Hepatocyte (in vitro differentiated cells): ENCODE results near the gene USH2A. TPM values are rescaled to one million over a fixed set of nuclear protein-coding genes. Genes with fewer than 3 reads are reported as not detected.

Experiments
- DNase-seq: peaks from one replicate; pipeline ENCODE4 v3.0.0-alpha.2; 2016; ENCODE audit warnings: low spot score
- H2AFZ ChIP-seq: fragments of 200-600 bp; sonication (generic); 2 replicates; pipeline ENCODE4 v1.6.0; 2016; ENCODE audit warnings: antibody characterized with exemption, mild to moderate bottlenecking
- H3K27ac ChIP-seq: fragments of 200-600 bp; sonication (generic); 2 replicates; pipeline ENCODE4 v1.5.1; 2016; ENCODE audit warnings: mild to moderate bottlenecking
- H3K27me3 ChIP-seq: fragments of 200-600 bp; sonication (generic); 2 replicates; pipeline ENCODE4 v1.6.1; 2016
- H3K36me3 ChIP-seq: fragments of 200-600 bp; sonication (generic); replicated peaks from 2 replicates; pipeline ENCODE4 v1.5.1; 2016; ENCODE audit warnings: low read depth; ENCODE audit not compliant: insufficient read depth
- H3K4me1 ChIP-seq: fragments of 200-600 bp; sonication (generic); 2 replicates; pipeline ENCODE4 v1.5.1; 2016; ENCODE audit warnings: mild to moderate bottlenecking, moderate library complexity; ENCODE audit not compliant: insufficient read depth
- H3K4me2 ChIP-seq: fragments of 200-600 bp; sonication (generic); 2 replicates; pipeline ENCODE4 v1.6.0; 2016
- H3K4me3 ChIP-seq: fragments of 200-600 bp; sonication (generic); 2 replicates; pipeline ENCODE4 v1.5.1; 2016; ENCODE audit warnings: mild to moderate bottlenecking
- H3K79me2 ChIP-seq: fragments of 200-600 bp; sonication (generic); 2 replicates; pipeline ENCODE4 v1.6.0; 2017; ENCODE audit warnings: mild to moderate bottlenecking
- H3K9me2 ChIP-seq: fragments of 200-600 bp; sonication (generic); replicated peaks from 2 replicates; pipeline ENCODE4 v1.6.0; 2017; ENCODE audit warnings: mild to moderate bottlenecking; ENCODE audit not compliant: insufficient read depth
- H3K9me3 ChIP-seq: fragments of 200-600 bp; sonication (generic); 2 replicates; pipeline ENCODE4 v1.5.1; 2016; ENCODE audit warnings: low read depth, mild to moderate bottlenecking
- H4K20me1 ChIP-seq: fragments of 200-600 bp; sonication (generic); 2 replicates; pipeline ENCODE4 v1.6.0; 2016; ENCODE audit warnings: mild to moderate bottlenecking; ENCODE audit not compliant: insufficient read depth, poor library complexity, severe bottlenecking
- EZH2 ChIP-seq: fragments of 200-600 bp; sonication (generic); IDR thresholded peaks from 2 replicates; pipeline ENCODE4 v1.6.1; 2016; ENCODE audit warnings: antibody characterized with exemption, mild to moderate bottlenecking, borderline replicate concordance
- EZH2phosphoT487 ChIP-seq: fragments of 200-600 bp; sonication (generic); IDR thresholded peaks from one replicate; pipeline ENCODE4 v1.6.1; 2018; ENCODE audit warnings: antibody characterized with exemption, mild to moderate bottlenecking, low read depth, moderate library complexity; ENCODE audit not compliant: unreplicated experiment, severe bottlenecking
- WGBS: methylation state at CpG from one replicate; pipeline ENCODE4 v1.1.6; 2016; ENCODE audit warnings: low lambda C conversion rate; ENCODE audit errors: missing lambda C conversion rate; 5-methylcytosine and 5-hydroxymethylcytosine counted together
- polyA plus RNA-seq: library from polyadenylated mRNA; unstranded; fragments of >200 nt; fragmentation: Nextera tagmentation; extraction: Ambion mirVana; gene quantifications from 2 replicates; pipeline ENCODE4 v1.2.1, GENCODE V29; 2016
- total RNA-seq: library from RNA; depleted of rRNA; stranded (reverse); fragments of >200 nt; gene quantifications from 2 replicates; pipeline ENCODE4 v1.2.3, GENCODE V29; 2014
- TF ChIP-seq, protein P1 (sequence below): fragments of 200-600 bp; sonication (generic); IDR thresholded peaks from 2 replicates; pipeline ENCODE4 v1.5.1; 2016; ENCODE audit warnings: antibody characterized with exemption, mild to moderate bottlenecking; ENCODE audit not compliant: poor library complexity

USH2A gene
- total and polyA plus RNA-seq, 2 experiments from 2014 or later, result 0.07 TPM; not detected in 1

- no peak overlapping the region for H3K4me3 ChIP-seq
- no peak overlapping the region for H3K27ac ChIP-seq
- no peak overlapping the region for H3K4me2 ChIP-seq
- H3K36me3 ChIP-seq, result no peaks in the 10 kb centered on the region
- no peak overlapping the region for H2AFZ ChIP-seq
- H3K9me2 ChIP-seq, result no peaks in the 10 kb centered on the region
- no peaks in the 10 kb centered on the region for H3K27me3 ChIP-seq
- DNase-seq, result no peak
- H3K79me2 ChIP-seq, result no peaks in the 10 kb centered on the region
- H4K20me1 ChIP-seq, result no peaks in the 10 kb centered on the region
- no peaks in the 10 kb centered on the region for H3K9me3 ChIP-seq
- TF ChIP-seq, protein P1, sequence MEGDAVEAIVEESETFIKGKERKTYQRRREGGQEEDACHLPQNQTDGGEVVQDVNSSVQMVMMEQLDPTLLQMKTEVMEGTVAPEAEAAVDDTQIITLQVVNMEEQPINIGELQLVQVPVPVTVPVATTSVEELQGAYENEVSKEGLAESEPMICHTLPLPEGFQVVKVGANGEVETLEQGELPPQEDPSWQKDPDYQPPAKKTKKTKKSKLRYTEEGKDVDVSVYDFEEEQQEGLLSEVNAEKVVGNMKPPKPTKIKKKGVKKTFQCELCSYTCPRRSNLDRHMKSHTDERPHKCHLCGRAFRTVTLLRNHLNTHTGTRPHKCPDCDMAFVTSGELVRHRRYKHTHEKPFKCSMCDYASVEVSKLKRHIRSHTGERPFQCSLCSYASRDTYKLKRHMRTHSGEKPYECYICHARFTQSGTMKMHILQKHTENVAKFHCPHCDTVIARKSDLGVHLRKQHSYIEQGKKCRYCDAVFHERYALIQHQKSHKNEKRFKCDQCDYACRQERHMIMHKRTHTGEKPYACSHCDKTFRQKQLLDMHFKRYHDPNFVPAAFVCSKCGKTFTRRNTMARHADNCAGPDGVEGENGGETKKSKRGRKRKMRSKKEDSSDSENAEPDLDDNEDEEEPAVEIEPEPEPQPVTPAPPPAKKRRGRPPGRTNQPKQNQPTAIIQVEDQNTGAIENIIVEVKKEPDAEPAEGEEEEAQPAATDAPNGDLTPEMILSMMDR, result no peak
- no peak for TF ChIP-seq EZH2phosphoT487
- TF ChIP-seq EZH2, result no peak
- no peaks in the 10 kb centered on the region for H3K4me1 ChIP-seq
Measured at GRCh38 chr1:216303690-216304089, 119.6 kb downstream of the USH2A start.

GRCh38 chr1:216293683-216294082 is 129.6 kb downstream of the USH2A start:
- Histone ChIP-seq H3K9me3 (no peaks in the 10 kb centered on the region), H3K27me3 (no peaks in the 10 kb centered on the region), H3K4me1 (no peaks in the 10 kb centered on the region), H3K79me2 (no peaks in the 10 kb centered on the region), H3K27ac (no peak overlapping the region), H4K20me1 (no peaks in the 10 kb centered on the region), H3K4me2 (no peak overlapping the region), H3K9me2 (no peaks in the 10 kb centered on the region), H3K4me3 (no peak overlapping the region), H3K36me3 (no peaks in the 10 kb centered on the region), H2AFZ (no peak overlapping the region)
- no peak for TF ChIP-seq EZH2phosphoT487
- no peak for TF ChIP-seq EZH2
- TF ChIP-seq, protein P1, result no peak
- 78% methylated on average over 6 of the region's 6 CpGs for WGBS
- no peak for DNase-seq

DNA sequence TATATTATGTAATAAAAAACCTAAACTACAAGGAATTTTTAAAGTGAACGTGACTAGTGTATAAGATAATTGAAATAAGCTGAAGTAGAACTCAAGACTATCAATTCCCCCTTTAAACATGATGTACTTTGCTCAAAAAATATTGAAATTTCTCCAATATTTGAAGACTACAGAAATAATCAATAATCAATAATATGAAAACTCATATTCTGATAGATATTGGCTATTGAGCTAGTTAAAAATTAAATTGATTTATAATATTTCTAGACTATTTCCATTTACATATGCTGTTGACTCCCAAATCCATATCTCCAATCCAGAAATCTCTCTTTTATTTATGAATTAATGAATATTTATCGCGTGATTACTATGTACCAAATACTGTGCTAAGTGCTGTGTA is 133.2 kb downstream of the USH2A start:
- 56% methylated on average over 3 of the region's 3 CpGs for WGBS
- Histone ChIP-seq H4K20me1 (no peaks in the 10 kb centered on the region), H3K36me3 (no peaks in the 10 kb centered on the region), H3K4me3 (no peak overlapping the region), H3K79me2 (no peaks in the 10 kb centered on the region), H2AFZ (no peak overlapping the region), H3K9me2 (no peaks in the 10 kb centered on the region), H3K9me3 (no peaks in the 10 kb centered on the region), H3K4me2 (no peak overlapping the region), H3K4me1 (no peaks in the 10 kb centered on the region), H3K27ac (no peak overlapping the region), H3K27me3 (no peaks in the 10 kb centered on the region)
- DNase-seq, result no peak
- TF ChIP-seq EZH2 (no peak), EZH2phosphoT487 (no peak)
- TF ChIP-seq, protein P1, result no peak

GRCh38 chr1:216285052-216285451 is 138.2 kb downstream of the USH2A start:
- H2AFZ ChIP-seq, result no peak overlapping the region

More at GRCh38 chr1:216285052-216285451, 138.2 kb downstream of the USH2A start:
- Histone ChIP-seq H3K36me3 (no peaks in the 10 kb centered on the region), H3K4me1 (no peaks in the 10 kb centered on the region), H3K4me3 (no peak overlapping the region), H4K20me1 (no peaks in the 10 kb centered on the region), H3K27ac (no peak overlapping the region), H3K27me3 (no peaks in the 10 kb centered on the region), H3K9me3 (no peaks in the 10 kb centered on the region), H3K4me2 (no peak overlapping the region), H3K79me2 (no peaks in the 10 kb centered on the region), H3K9me2 (no peaks in the 10 kb centered on the region)
- WGBS, result 67% methylated on average over 3 of the region's 3 CpGs
- DNase-seq, result no peak
- TF ChIP-seq, protein P1, result no peak
- no peak for TF ChIP-seq EZH2
- TF ChIP-seq EZH2phosphoT487, result no peak
